HCT116 (cell line): ENCODE data around the gene TBC1D25. TPM values are rescaled to one million over a fixed set of nuclear protein-coding genes. Genes with fewer than 3 reads are reported as not detected.

Experiments
- ATAC-seq: fragments of 200-7000 bp; cut with Tn5 transposase; 2 replicates; pipeline ENCODE4 v1.9.1; 2020; ENCODE audit warnings: mild to moderate bottlenecking, moderate library complexity
- BruUV-seq: library from RNA; stranded (reverse); fragments of 400-500 nt; replicated peaks from 2 replicates; lab custom pipeline; 2021; lab: Mats Ljungman, UMichigan
- CTCF ChIA-PET: fragments of 300-600 bp; sonication (Branson Sonifier 250); formaldehyde crosslinking; loops from one replicate; lab custom pipeline; 2021; ENCODE audit warnings: antibody characterized with exemption; lab: Charles Lee
- POLR2A ChIA-PET: fragments of 300-600, 350-600 bp; sonication (Branson Sonifier 250); formaldehyde crosslinking; loops from one replicate; lab custom pipeline; 2021; ENCODE audit warnings: antibody characterized with exemption; lab: Charles Lee
- RAD21 ChIA-PET, 2 experiments: fragments of 300-600 bp; sonication (Branson Sonifier 250); formaldehyde crosslinking; loops; one replicate each; lab custom pipeline; 2023; ENCODE audit warnings: low total read pairs in 2 of 2; ENCODE audit not compliant: uncharacterized antibody in 2 of 2, unreplicated experiment in 2 of 2, low non-redundant PET in 1 of 2; lab: Charles Lee
- DNase-seq: peaks from one replicate; pipeline ENCODE4 v3.0.0-alpha.2; 2010; ENCODE audit warnings: low read depth, low spot score
- H2AFZ ChIP-seq: fragments of 200-600 bp; shearing (Covaris generic), sonication (generic); 2 replicates; pipeline ENCODE4 v1.6.1; 2017; ENCODE audit warnings: low read depth, mixed run types, mixed read lengths, antibody characterized with exemption, low read length; ENCODE audit not compliant: poor library complexity, severe bottlenecking
- H3K27ac ChIP-seq: 2 replicates; pipeline ENCODE4 v1.5.1; 2012; ENCODE audit warnings: low read depth, low read length
- H3K27me3 ChIP-seq: fragments of 200-600 bp; sonication (generic); 2 replicates; pipeline ENCODE4 v1.6.1; 2016; ENCODE audit warnings: mixed run types, low read length, mixed read lengths; ENCODE audit not compliant: insufficient read depth
- H3K36me3 ChIP-seq, 2 experiments: fragments of 200-500 bp in 1 of 2; fragments of 200-600 bp in 1 of 2; sonication (Bioruptor generic) in 1 of 2; sonication (generic) in 1 of 2; 2 replicates each; pipeline versions ENCODE4 v1.5.1 to v1.6.1; 2014 to 2016; ENCODE audit warnings: low read length in 2 of 2, inconsistent platforms in 1 of 2, mixed read lengths in 1 of 2, mixed run types in 1 of 2; ENCODE audit not compliant: insufficient read depth in 2 of 2, control insufficient read depth in 1 of 2
- H3K4me1 ChIP-seq, 2 experiments: fragments of 200-600 bp in 1 of 2; sonication (generic) in 1 of 2; 2 replicates each; pipeline versions ENCODE4 v1.5.1 to v1.6.1; 2012 to 2017; ENCODE audit warnings: low read length in 2 of 2, inconsistent platforms in 1 of 2, mild to moderate bottlenecking in 1 of 2, mixed read lengths in 1 of 2, mixed run types in 1 of 2, moderate library complexity in 1 of 2; ENCODE audit not compliant: insufficient read depth in 2 of 2, control insufficient read depth in 1 of 2
- H3K4me2 ChIP-seq: fragments of 200-600 bp; sonication (generic); 2 replicates; pipeline ENCODE4 v1.6.1; 2017; ENCODE audit warnings: mixed run types, low read length, mixed read lengths
- H3K4me3 ChIP-seq, 2 experiments: fragments of 200-600 bp in 1 of 2; sonication (generic) in 1 of 2; replicated peaks in 1 of 2; 2 replicates each; pipeline ENCODE4 v1.5.1; 2011 to 2016; ENCODE audit warnings: low read length in 2 of 2, control low read depth in 1 of 2, low read depth in 1 of 2, mild to moderate bottlenecking in 1 of 2, mixed read lengths in 1 of 2, mixed run types in 1 of 2
- H3K79me2 ChIP-seq: fragments of 200-600 bp; sonication (generic); 2 replicates; pipeline ENCODE4 v1.6.1; 2017; ENCODE audit warnings: mild to moderate bottlenecking, mixed run types, low read length, moderate library complexity, mixed read lengths; ENCODE audit not compliant: insufficient read depth
- H3K9ac ChIP-seq: fragments of 200-600 bp; sonication (generic); 2 replicates; pipeline ENCODE4 v1.6.1; 2016; ENCODE audit warnings: low read length, mixed read lengths
- H3K9me2 ChIP-seq: fragments of 200-600 bp; sonication (generic), shearing (Covaris generic); 2 replicates; pipeline ENCODE4 v1.6.1; 2017; ENCODE audit warnings: mixed run types, mild to moderate bottlenecking, moderate library complexity; ENCODE audit not compliant: insufficient read depth
- H3K9me3 ChIP-seq, 2 experiments: fragments of 200-500 bp in 1 of 2; fragments of 200-600 bp in 1 of 2; sonication (Bioruptor generic) in 1 of 2; sonication (generic) in 1 of 2; 2 replicates each; pipeline ENCODE4 v1.6.1; 2014 to 2017; ENCODE audit warnings: low read length in 2 of 2, mixed read lengths in 2 of 2, inconsistent platforms in 1 of 2, low read depth in 1 of 2, mild to moderate bottlenecking in 1 of 2, mixed run types in 1 of 2, moderate library complexity in 1 of 2; ENCODE audit not compliant: control insufficient read depth in 1 of 2, insufficient read depth in 1 of 2
- H4K20me1 ChIP-seq: fragments of 200-600 bp; sonication (generic), shearing (Covaris generic); 2 replicates; pipeline ENCODE4 v1.6.1; 2017; ENCODE audit warnings: mixed run types, mild to moderate bottlenecking, moderate library complexity; ENCODE audit not compliant: insufficient read depth
- CBX3 ChIP-seq: IDR thresholded peaks from 2 replicates; pipeline ENCODE4 v1.6.1; 2012; ENCODE audit warnings: low read depth
- ELF1 ChIP-seq: IDR thresholded peaks from 2 replicates; pipeline ENCODE4 v1.6.1; 2012; ENCODE audit warnings: low read depth, borderline replicate concordance
- EZH2 ChIP-seq: fragments of 200-600 bp; sonication (generic); IDR thresholded peaks from 2 replicates; pipeline ENCODE4 v1.6.1; 2017; ENCODE audit warnings: antibody characterized with exemption, mixed run types
- FOSL1 ChIP-seq: IDR thresholded peaks from 2 replicates; pipeline ENCODE4 v1.6.1; 2012; ENCODE audit warnings: low read depth
- JUND ChIP-seq: IDR thresholded peaks from 2 replicates; pipeline ENCODE4 v1.6.1; 2012
- POLR2AphosphoS5 ChIP-seq: IDR thresholded peaks from 2 replicates; pipeline ENCODE4 v1.6.1; 2011; ENCODE audit warnings: mild to moderate bottlenecking, low read depth, low read length, moderate library complexity
- SIN3A ChIP-seq: IDR thresholded peaks from 2 replicates; pipeline ENCODE4 v1.6.1; 2012; ENCODE audit warnings: low read depth
- YY1 ChIP-seq: IDR thresholded peaks from 2 replicates; pipeline ENCODE4 v1.6.1; 2011; ENCODE audit warnings: low read length, low read depth, moderate library complexity, mild to moderate bottlenecking; ENCODE audit not compliant: insufficient replicate concordance; ENCODE audit errors: extremely low read depth
- ZBTB33 ChIP-seq: IDR thresholded peaks from 2 replicates; pipeline ENCODE4 v1.6.1; 2011; ENCODE audit warnings: mild to moderate bottlenecking, low read length, moderate library complexity; ENCODE audit not compliant: insufficient replicate concordance; ENCODE audit errors: extremely low read depth
- intact Hi-C: fragments of 100-400 bp; cut with micrococcal nuclease; formaldehyde crosslinking; loops from 2 replicates; pipeline ENCODE4 v1.10.0; 2022
- total RNA-seq: library from RNA; stranded (reverse); gene quantifications from one replicate; pipeline ENCODE4 v1.2.1, GENCODE V29; 2021; ENCODE audit not compliant: unreplicated experiment
- TF ChIP-seq, protein P1 (sequence below): IDR thresholded peaks from 2 replicates; pipeline ENCODE4 v1.6.1; 2012
- TF ChIP-seq, protein P2 (sequence below), 3 experiments: fragments of 200-600 bp in 1 of 3; sonication (generic) in 1 of 3; IDR thresholded peaks in 2 of 3; conservative IDR thresholded peaks in 1 of 3; 2 replicates each; pipeline ENCODE4 v1.5.1; 2012 to 2017; ENCODE audit warnings: low read depth in 2 of 3, low read length in 2 of 3, antibody characterized with exemption in 1 of 3, borderline replicate concordance in 1 of 3, control low read depth in 1 of 3, mild to moderate bottlenecking in 1 of 3, mixed read lengths in 1 of 3, mixed run types in 1 of 3, moderate library complexity in 1 of 3; ENCODE audit not compliant: insufficient read depth in 1 of 3
- TF ChIP-seq, protein P3 (sequence below): IDR thresholded peaks from 2 replicates; pipeline ENCODE4 v1.6.1; 2012

Gene TBC1D25
- total RNA-seq, 1 experiment from 2014 or later, result 10.5 TPM

DNA sequence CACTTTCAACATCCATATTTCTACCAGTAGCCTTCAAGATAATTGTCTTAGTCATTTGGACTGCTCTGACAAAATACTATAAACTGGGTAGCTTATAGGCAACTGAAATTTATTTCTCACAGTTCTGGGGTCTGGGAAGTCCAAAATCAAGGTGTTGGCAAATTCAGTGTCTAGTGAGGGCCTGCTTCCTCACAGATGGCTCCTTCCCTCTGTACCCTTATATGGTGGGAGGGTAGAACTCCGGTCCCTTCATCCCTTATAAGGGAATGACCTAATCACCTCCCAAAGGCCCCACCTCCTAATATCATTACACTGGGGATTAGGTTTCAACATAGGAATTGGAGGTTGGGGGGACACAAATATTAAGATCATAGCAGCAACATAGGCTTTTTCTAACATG is 7.4 kb upstream of the TBC1D25 start:
- Histone ChIP-seq H3K9ac (no peak overlapping the region), H3K4me2 (peak overlapping the region; percentile 59; the same call in 1 of the 2 replicates), H2AFZ (peak overlapping the region; percentile 26), H3K9me2 (no peaks in the 10 kb centered on the region), H3K27ac (peak overlapping the region; percentile 63; the same call in 1 of the 2 replicates), H3K4me1 (peaks cover 6 to 20% of the 10 kb centered on the region in 2 experiments), H4K20me1 (no peaks in the 10 kb centered on the region), H3K36me3 (no peaks in the 10 kb centered on the region; a peak in 1 of 4 replicates), H3K27me3 (no peaks in the 10 kb centered on the region)
- DNase-seq (no peak), ATAC-seq (no peak)
- no TSS peak for BruUV-seq
- RAD21 ChIA-PET, result no interaction called here
- intact Hi-C loops, result no loop called here
- TF ChIP-seq ZBTB33 (no peak), ELF1 (no peak), POLR2AphosphoS5 (no peak), JUND (no peak), CBX3 (no peak), EZH2 (no peak), SIN3A (no peak), FOSL1 (no peak), YY1 (no peak)
- TF ChIP-seq, protein P1, sequence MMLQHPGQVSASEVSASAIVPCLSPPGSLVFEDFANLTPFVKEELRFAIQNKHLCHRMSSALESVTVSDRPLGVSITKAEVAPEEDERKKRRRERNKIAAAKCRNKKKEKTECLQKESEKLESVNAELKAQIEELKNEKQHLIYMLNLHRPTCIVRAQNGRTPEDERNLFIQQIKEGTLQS, result no peak
- TF ChIP-seq, protein P2, sequence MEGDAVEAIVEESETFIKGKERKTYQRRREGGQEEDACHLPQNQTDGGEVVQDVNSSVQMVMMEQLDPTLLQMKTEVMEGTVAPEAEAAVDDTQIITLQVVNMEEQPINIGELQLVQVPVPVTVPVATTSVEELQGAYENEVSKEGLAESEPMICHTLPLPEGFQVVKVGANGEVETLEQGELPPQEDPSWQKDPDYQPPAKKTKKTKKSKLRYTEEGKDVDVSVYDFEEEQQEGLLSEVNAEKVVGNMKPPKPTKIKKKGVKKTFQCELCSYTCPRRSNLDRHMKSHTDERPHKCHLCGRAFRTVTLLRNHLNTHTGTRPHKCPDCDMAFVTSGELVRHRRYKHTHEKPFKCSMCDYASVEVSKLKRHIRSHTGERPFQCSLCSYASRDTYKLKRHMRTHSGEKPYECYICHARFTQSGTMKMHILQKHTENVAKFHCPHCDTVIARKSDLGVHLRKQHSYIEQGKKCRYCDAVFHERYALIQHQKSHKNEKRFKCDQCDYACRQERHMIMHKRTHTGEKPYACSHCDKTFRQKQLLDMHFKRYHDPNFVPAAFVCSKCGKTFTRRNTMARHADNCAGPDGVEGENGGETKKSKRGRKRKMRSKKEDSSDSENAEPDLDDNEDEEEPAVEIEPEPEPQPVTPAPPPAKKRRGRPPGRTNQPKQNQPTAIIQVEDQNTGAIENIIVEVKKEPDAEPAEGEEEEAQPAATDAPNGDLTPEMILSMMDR (IDR thresholded peaks at IDR 0.05 in 2 of 3, conservative IDR thresholded peaks at IDR 0.05 in 1 of 3; ENCODE audit: borderline replicate concordance in 1 of 3, insufficient read depth in 1 of 3, low read depth in 2 of 3, low read length in 2 of 3), result no peak
- TF ChIP-seq, protein P3, sequence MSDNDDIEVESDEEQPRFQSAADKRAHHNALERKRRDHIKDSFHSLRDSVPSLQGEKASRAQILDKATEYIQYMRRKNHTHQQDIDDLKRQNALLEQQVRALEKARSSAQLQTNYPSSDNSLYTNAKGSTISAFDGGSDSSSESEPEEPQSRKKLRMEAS, result no peak
- TF ChIP-seq, all 23 proteins: peak for 0
- Histone ChIP-seq H3K79me2 (no peaks in the 10 kb centered on the region), H3K9me3 (no peaks in the 10 kb centered on the region), H3K4me3 (no peak overlapping the region)
- ChIA-PET CTCF (interaction anchor here (0.5 kb wide), 1 partner anchor 1931 kb away, joined by 3 read pairs; no protein-coding TSS in a partner anchor), POLR2A (no interaction called here)
